Umbilical cord (tissue), 2 donors: Measurements from ENCODE around the gene VPS52. TPM values are rescaled to one million over a fixed set of nuclear protein-coding genes. Genes with fewer than 3 reads are reported as not detected.

Source experiments
- DNase-seq: peaks from one replicate; pipeline ENCODE4 v3.0.0-alpha.2; 2015; ENCODE audit warnings: low spot score
- total RNA-seq: library from RNA; depleted of rRNA; stranded (reverse); fragments of >200 nt; gene quantifications from one replicate; pipeline ENCODE4 v1.2.3, GENCODE V29; 2014; ENCODE audit warnings: low replicate concordance; ENCODE audit not compliant: insufficient read depth

The VPS52 gene
- 33.7 TPM for total RNA-seq

- DNase-seq = peak; percentile 99
Measured at GRCh38 chr6:33271468-33272274, at the start of gene VPS52, which contains the start of gene RPS18. TSS of gene VPS52 (minus strand) at chr6:33271876. CDS start at chr6:33271675, 201 bp downstream. TSS of gene RPS18 (plus strand) at chr6:33272075. CDS start at chr6:33272120, 45 bp downstream.

- DNase-seq = no peak
Measured at GRCh38 chr6:33321227-33321626, 49.6 kb upstream of the VPS52 start.

GRCh38 chr6:33320315-33321181 lies 48.9 kb upstream of the VPS52 start:
- DNase-seq = no peak

GRCh38 chr6:33319939-33320314 lies 48.3 kb upstream of the VPS52 start:
- DNase-seq = no peak

- DNase-seq = no peak
Measured at GRCh38 chr6:33318426-33319073, 46.9 kb upstream of the VPS52 start.

GRCh38 chr6:33317669-33318425 lies 46.2 kb upstream of the VPS52 start, which contains the start of gene ZBTB22:
TSS of gene ZBTB22 (minus strand) at chr6:33317744. CDS start at chr6:33316916, 828 bp downstream.
- DNase-seq = peak; percentile 100

- no peak for DNase-seq
Measured at GRCh38 chr6:33317419-33317668, 45.7 kb upstream of the VPS52 start.

- DNase-seq = no peak
Measured at GRCh38 chr6:33316603-33317418, 45.1 kb upstream of the VPS52 start.

GRCh38 chr6:33315793-33316602 lies 44.3 kb upstream of the VPS52 start:
- DNase-seq = no peak

- no peak for DNase-seq
Measured at GRCh38 chr6:33314943-33315792, 43.5 kb upstream of the VPS52 start.

GRCh38 chr6:33314515-33314942 lies 42.9 kb upstream of the VPS52 start:
- DNase-seq = peak; percentile 84

GRCh38 chr6:33313709-33314514 lies 42.2 kb upstream of the VPS52 start, which contains the start of gene TAPBP:
TSS of gene TAPBP (minus strand) at chr6:33314078. CDS start at chr6:33314041, 37 bp downstream.
- DNase-seq = peak; percentile 75

GRCh38 chr6:33313105-33313708 lies 41.5 kb upstream of the VPS52 start:
- DNase-seq = peak; percentile 54

GRCh38 chr6:33312361-33313104 lies 40.9 kb upstream of the VPS52 start:
- DNase-seq = peak; percentile 73

GRCh38 chr6:33306356-33306755 lies 34.7 kb upstream of the VPS52 start:
- no peak for DNase-seq

- DNase-seq = no peak
Measured at GRCh38 chr6:33305052-33305451, 33.4 kb upstream of the VPS52 start.
